NCI-H526 (cell line): Measurements from ENCODE around the gene HS6ST1.
"Not testable (repeated sequence)": the region's sequence is repeated elsewhere in the genome, so short reads cannot be mapped to it uniquely, and the experiment has no call there.

Experiments
- DNase-seq, 2 experiments: peaks; one replicate each; lab custom pipeline; 2025; lab: John Stamatoyannopoulos, UW

Gene HS6ST1

DNA sequence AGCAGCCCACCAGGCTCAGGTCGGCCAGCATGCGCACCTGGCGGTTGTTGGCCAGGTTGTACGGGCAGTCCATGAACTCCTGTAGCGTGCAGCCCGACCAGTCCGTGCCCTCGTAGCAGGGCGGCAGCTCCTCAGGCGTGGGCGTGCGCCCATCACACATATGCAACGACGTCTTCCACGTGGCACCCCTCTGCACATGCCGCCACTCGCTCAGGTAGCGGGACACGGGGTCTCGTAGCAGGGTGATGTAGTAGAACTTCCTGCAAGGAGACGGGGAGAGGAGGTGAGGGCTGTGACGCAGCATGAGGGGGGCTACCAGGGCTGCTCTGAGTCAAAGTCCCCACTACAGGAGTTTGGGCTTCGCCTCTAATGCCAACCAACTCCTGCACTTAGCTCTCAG lies 50.1 kb downstream of the HS6ST1 start:
- DNase-seq, result not testable (repeated sequence)

DNA sequence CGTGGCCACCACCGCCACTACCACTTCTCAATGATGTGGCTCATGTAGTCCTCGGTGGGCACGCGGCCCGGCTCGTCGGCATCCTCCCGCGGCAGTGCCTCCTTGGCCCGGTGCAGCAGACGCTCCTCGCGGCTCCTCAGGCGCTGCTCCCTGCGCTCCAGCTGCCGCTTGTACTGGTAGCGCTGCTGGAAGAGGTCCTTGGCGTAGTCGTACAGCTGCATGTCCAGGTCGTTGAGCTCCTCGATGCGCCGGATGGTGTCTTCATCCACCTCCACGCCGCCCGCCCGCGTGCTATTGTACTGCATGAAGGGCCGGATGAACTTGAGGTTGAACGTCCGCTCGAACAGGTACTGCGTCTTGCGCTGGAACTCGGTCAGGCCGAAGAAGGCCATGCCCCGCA lies 50.5 kb downstream of the HS6ST1 start:
- not testable (repeated sequence) for DNase-seq

DNA sequence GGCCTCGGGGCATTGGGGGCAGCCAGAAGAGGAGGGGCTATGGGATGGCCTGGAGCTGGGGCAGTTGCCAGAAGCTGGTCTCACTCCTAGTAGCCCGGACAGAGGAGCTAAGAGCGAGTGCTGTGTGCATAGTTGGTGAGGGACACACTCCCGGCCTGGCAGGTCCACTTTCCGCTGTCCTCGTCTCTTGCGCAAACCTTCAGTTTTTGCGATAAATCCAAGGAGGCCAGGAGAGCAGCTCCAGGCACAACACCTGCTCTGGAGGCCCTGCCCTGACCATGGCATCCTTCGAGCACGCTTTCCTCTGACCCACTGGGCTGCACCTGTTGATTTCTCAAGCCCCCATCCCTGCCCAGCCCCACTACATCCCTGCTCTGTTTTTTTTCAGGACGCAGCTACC lies 51.0 kb downstream of the HS6ST1 start:
- DNase-seq, result not testable (repeated sequence)

DNA sequence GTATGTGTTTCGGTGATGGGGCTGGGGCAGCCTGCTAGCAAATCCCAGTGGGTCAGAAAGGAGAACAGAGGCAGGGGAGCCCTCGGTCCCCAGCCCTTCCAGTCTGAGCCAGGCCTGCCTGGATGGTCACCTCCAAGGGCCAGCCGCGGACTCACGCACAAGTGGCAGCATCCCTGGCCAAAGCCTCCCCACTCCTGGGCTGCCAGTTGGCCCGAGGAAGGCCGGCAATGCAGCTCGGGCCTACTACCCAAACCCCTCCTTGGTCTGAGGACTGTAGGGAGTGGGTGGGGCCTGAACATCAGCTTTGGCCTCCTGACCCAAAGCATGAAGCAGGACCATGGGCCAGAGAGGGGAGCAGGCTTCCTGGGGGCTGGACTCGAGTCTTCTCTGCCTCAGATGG lies 51.5 kb downstream of the HS6ST1 start:
- not testable (repeated sequence) for DNase-seq

DNA sequence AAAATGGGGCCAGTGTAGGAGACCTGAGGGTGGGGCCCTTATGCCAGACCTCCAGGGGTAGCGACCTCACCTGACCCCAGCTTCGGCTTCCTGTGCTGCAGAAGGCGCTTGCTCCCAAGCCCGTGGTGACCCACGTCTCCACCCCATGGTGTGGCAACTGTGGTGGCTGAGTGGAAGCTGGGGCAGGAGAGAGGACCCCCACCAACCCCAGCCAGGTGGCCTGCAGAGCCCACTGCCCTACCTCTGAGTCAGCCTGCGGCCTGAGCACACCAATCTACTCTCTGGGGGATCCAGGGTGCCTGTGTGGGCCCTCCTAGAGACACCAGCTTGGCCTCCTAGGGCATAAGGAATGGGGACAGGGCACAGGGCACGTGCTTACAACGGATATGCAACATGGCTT lies 52.2 kb downstream of the HS6ST1 start:
- DNase-seq, result not testable (repeated sequence)

DNA sequence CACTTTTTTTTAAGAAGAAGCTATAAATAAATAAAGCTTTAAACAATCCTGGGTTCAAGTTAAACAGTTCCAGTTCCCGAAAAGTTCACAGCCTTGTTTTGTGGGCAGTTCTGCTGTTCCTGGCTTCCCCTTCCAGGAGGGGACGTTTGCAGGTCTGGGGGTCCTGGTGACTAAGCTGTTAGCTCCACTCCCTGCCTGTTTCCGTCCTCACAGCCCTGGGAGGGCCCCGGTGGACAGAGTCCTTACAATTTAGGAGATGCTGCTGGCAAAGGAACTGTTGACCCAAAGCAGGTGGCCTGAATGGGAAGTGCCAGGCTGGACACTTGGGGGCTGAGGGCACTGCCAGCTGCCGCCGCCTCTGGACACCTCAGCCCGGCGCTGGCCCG lies 53.1 kb downstream of the HS6ST1 start:
- not testable (repeated sequence) for DNase-seq

DNA sequence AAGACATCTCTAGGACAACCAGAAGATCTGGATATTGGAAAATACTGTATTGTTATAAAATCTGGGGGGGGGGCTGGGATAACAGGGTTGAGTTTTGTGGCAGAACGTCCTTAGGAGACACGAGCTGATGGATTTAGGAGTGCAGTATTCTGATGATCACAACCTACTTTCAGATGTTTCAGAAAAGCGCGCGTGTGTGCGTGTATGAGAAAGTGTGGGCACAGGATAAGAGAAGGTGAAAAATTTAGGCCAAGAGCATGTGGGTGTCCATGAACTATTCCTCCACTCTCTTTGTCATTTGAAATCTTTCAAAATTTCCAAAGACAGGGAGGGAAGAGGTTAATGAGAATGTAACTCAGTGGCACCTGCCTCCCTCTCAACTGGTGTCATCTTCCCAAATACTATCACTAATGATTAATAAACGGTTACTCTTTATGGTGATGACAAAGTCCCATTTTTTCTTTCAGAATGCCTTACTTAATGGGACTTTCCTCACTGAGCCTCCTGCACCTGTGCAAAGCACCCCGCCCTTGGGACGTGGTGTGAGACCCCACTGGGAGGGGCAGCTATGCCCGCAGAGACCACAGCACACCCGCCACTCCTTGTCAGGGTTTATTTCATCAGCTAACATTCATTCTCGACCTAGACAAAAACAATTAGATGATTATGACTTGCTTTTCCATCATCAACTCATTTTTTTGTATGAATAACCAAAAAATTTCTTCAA lies 53.6 kb downstream of the HS6ST1 start:
- no peak for DNase-seq

DNA sequence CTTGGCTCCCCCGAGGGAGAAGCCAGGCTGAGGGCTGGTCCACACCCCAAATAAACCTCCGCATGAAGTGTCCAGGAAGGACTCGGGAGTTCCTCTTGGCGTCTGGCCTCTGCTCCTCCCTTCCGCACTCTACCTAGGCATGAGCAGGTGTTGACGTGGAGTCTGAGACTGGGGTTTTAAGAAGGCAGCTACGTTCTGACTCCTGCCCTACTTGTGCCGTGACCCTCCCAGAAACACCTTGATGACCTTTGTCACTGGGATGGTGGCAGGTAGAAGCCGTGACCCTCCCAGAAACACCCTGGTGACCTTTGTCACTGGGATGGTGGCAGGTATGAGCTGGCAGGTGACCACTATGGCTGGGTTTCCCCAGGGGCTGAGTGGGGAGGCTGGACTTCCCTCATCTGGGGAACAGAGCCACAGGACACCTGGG lies 54.8 kb downstream of the HS6ST1 start:
- DNase-seq, result no peak

DNA sequence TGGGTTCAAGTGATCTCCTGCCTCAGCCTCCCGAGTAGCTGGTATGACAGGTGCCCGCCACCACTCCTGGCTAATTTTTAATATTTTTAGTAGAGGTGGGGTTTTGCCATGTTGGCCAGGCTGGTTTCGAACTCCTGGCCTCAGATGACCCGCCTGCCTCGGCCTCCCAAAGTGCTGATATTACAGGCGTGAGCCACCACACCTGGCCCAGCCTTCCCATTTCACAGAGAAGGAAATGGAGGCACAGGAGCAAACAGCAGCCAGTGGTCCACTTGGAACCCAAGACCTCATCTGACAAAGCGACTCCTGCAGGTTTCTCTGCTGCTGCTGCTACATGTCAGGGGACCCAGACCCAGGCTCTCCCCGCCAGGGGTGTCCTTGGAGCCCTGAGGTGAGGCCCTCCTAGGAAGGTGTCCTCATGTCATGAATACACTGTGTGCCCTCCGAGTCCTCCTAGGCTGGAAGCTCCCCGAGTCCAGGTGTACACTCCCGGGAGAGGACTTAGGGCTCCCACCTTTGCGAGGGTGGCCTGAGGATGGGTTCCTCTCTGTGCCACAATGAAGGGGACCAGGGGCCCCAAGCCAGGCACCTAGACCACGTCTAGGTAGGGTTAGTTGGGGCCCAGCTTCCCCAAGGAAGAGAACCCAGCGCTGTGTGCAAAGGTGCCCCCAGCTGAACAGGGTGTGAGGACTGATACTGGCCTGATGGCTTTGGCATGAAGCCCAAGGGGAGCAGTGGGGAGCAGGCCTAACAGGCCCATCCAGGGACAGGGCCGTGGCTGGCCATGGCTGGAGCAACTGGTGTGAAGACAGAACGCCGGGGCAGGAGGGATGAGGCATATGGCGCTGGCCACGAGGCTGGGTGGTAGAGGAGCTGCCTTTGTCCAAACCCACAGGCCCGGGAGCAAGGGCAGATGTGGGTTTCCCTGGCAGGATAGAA lies 56.1 kb downstream of the HS6ST1 start:
- no peak for DNase-seq

DNA sequence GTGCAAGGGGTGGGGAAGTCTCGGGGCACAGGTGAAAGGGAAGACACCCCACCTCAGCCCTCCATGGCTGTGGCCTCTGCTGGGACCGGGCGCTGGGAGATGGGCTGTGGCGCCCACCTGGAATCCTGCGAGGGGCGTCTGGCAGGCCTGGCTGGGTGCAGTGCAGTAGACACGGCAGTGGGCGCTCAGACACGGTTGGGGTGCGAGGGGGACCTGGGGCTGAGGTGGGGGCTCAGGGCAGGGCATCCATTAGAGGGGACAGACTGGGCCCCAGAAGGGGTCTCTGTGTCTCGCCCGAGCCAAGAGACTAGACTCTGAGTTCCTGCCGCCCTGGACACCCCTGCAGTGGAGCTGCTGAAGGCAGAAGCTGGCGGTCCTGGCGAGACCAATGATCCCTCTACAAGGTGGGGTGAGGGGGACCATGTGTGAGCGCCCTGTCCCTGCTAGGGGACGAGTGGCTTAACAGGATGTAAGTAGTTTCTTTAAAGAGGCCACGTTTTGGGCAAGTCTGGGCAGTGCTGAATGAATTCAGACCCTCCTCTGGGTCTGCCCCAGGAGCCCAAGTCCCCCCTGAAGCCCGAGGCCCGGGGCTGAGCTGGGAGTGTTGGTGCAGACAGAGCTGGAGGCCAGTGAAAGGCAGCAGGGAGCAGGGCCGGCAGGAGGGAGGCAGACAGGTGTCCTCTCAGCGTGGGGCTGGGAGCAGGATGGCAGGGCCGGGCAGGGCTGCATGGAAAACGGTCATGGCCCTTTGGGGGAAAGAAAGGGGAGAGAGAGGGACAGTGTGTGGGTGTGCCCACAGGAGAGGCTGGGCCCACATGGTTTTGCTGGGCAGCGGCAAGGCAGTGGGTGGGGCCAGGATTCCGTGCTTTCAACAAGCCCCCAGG lies 57.2 kb downstream of the HS6ST1 start:
- DNase-seq, result no peak

DNA sequence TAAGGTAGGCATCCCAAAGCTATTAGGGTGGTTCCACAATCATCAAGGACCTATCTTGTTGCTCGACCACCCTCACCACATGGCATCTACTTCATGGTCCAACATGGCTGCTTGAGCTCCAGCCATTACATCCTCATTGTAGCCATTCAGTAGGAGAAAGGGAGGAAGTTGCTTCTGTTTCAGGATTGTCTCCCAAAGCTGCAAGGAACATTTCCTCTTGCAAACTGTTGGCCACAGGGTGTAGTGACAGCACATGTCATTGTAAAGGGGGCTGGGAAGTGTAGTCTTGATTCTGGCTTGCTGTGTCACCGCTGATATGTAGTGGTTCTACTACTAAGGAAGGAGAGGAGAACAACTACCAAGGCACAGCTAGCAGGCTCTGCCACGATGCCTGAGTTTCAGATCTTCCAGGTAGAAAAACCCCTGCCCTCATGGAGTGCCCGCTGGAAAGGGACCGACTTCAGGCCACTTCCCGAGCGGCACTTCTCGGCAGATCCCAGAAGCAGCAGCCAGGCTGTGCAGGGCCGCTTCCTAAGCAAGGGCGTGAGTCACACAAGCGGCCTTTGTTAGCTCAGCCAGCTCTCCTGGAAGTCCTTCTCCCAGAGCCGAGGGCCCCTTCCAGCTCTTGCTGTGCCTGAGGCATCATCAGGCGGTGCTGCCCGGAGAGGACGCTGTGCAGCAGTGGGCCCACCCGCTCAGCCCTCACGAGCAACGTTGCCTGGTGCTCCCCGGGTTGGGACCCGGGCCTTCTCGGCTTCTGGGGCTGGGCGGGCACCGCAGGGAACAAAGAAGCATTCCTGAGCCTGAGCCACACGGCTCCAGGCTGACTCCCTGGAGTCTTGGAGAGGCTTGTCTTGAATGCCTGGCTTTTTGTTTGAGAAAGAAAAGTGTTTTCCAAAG lies 58.2 kb downstream of the HS6ST1 start:
- no peak for DNase-seq

DNA sequence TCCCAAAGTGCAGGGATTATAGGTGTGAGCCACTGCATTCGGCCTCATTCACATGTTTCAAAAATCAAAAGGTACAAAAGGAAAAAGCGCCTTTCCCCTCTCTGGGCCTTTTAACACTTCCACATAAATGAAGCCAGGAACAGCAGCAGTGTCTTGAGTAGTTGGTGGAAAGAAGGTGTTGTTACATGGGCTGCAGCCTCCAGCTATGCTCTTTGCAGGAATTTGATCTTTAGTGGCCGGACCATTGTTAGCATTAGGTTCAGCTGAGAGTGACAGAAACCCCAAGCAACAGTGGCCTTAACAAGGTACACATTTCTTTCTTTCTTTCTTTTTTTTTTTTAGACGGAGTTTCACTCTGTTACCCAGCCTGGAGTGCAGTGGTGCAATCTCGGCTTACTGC lies 59.1 kb downstream of the HS6ST1 start:
- no peak for DNase-seq

DNA sequence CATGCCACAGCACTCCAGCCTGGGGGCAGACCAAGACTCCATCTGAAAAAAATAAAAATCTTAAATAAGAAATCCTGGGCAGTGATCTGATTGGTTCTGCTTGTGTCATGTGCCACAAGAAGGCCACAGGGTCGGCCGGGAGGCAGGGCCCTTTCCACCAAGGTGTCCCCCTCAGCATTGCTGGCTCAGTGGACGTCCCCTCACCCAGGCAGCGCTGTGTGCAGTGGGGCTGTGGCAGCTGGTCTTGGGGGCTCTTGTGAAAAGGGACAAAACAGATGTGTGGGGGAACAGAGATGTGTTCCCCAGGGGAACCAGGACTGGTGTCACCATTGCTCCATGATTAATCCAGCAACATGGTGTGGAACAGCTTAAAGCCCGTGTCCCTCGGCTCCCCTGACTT lies 60.5 kb downstream of the HS6ST1 start:
- no peak for DNase-seq

DNA sequence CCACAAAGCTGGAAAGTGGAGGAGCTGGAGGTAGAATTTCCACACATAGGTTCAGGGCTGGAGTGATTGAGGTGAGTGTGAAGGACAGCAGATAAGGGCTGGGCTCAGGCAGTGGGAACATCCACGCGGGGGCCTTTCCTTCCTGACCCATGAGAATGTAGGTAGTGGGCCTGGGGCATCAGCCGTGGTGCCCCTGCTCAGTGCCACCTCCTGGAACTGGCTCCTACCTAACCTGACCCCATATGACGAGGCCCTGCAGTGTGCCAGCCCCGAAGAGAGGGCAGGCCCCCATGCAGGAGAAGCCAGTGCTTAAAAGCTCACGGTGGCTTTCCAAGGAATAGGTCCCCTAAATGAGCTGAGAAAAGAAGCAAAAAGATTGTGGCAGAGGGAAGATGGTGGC lies 66.2 kb downstream of the HS6ST1 start:
- DNase-seq, result no peak

DNA sequence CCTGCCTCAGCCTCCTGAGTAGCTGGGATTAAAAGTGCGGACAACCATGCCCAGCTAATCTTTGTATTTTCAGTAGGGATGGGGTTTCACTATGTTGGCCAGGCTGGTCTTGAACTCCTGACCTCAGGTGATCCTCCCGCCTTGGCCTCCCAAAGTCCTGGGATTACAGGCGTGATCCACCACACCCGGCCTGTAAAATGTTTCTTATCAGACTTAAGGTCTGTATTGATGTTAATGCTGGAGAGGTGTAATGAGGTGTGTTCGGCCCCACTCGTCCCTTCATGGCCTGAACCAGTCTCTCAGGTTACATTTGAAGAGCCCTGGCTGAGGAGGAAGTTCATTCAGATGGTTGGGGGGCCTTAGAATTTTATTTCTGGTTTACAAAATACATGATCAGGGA lies 66.6 kb downstream of the HS6ST1 start:
- DNase-seq, result not testable (repeated sequence)

DNA sequence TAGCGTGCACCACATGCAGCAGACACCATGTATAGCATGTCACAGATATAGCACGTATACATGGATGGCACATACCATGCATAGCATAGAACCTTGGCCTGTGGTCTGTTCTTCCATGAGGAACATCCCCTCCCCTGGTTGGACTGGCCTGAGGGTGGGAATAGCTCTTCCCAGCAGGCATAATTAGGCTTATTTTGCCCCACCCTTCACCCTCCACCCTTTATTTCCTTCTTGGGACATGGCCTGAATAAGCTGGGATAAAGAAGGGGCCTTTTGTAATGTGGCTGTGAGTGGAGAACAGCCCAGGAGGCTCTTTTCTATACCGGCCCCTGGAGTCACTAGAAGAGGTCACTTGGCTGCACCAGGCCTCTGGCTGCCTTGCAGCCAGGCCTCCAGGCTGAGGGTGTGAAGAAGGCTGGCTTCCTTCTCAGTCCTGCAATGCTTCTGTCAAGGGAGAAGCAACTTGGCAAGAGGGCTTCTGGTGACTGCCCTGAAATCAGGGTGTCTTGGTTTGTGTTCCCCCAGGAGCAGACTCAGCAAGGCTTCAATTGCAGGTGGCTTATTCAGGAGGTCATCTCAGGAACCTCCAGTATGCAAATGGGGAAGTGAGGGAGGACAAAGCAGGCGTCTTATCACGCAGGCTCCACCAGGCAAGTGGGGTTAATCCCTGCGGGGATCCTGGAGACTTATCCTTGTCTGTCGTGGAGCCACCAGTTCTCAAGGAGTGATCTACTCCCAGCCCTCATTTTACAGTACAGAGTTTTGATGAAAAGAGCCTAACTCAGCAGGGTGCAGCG lies 68.2 kb downstream of the HS6ST1 start:
- no peak for DNase-seq

DNA sequence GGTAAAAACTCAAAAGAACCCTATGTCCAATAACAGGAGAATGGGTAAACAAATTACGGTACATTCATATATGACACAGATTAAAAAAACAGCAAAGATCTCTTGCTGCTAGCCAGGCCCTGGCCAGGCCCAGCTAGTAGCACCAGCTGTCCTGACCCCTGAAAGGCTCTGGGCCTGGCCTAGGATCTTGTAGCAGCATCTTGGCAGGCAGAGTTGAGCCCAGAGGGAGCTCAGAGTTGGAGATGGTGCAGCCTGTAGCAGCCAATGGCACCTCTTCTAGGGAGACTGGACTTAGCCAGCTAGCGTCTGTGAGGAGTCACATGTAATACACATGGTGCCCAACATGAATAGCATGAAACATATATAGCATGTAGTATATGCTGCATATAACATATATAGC lies 69.1 kb downstream of the HS6ST1 start:
- DNase-seq, result no peak

DNA sequence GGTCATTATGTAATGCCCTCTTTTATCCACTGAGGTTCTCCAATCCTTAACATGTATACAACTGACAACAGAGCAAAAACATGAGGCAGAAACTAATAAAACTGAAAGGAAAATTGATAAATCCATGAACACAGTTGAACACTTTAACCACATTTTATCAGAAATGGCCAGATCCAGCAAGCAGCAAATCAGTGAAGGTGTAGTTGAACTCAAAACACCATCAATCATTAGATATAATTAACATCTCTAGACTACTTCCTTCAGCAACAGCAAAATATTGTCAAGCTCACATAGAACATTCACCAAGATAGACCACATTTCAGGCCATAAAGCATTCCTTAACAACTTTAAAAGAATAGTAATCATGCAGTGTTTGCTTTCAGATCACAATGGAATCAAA lies 72.9 kb downstream of the HS6ST1 start:
- no peak for DNase-seq

DNA sequence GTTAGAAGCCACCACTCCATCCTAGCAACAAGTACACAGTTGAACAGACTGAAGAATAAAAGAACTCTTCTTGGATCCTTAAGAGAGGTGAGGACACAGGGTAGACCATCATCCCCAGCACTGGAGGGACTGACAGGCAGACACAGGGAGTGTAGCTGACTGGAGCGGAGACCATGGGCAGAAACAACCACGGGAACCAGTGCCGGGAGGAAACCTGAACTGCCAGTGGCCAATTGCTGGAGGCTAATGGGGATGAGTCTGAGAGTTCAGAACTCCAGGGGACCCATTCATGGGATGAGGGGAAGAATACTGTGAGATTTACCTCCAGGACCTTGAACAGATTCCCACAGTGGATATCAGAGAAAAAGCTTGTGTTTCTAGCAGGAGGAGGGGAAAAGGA lies 76.8 kb downstream of the HS6ST1 start:
- no peak for DNase-seq
